GM19025 (cell line): ENCODE data around the gene ZER1.
"Not testable (repeated sequence)": the region's sequence is repeated elsewhere in the genome, so short reads cannot be mapped to it uniquely, and the experiment has no call there.

Experiments
- ATAC-seq: cut with Tn5 transposase; IDR thresholded peaks from one replicate; pipeline ENCODE4 v1.9.1; 2021; ENCODE audit warnings: mild to moderate bottlenecking, low read depth, moderate library complexity; ENCODE audit not compliant: unreplicated experiment

The ZER1 gene

DNA sequence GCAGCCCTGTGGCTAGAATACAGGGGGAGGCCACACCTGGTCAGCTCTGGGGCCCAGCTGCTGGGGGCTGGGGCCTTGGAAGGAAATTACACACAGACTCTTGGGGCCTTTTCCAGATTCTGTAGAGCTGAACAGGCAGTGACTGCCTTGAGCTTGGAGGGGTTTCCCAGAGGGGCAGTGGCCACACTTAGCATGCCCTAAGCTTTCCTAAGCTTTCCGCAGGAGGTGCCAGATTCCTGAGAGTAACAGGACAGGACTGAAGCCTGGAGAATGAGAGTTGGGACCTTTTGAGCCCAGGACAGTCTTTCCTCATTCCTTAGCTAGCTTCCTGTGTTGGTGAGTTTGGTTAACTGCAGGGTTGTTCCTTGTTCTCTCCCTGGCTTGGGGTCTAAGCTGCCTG, 16.7 kb upstream of the ZER1 start:
- ATAC-seq = no peak

GRCh38 chr9:128787659-128788058, 15.9 kb upstream of the ZER1 start:
- no peak for ATAC-seq

GRCh38 chr9:128786681-128787601, 15.2 kb upstream of the ZER1 start, which contains the start of gene TBC1D13:
Gene TBC1D13 (plus strand): TSS chr9:128787253. CDS start chr9:128787354, 101 bp downstream.
- ATAC-seq = peak; percentile 77

GRCh38 chr9:128785427-128785826, 13.7 kb upstream of the ZER1 start:
- no peak for ATAC-seq

DNA sequence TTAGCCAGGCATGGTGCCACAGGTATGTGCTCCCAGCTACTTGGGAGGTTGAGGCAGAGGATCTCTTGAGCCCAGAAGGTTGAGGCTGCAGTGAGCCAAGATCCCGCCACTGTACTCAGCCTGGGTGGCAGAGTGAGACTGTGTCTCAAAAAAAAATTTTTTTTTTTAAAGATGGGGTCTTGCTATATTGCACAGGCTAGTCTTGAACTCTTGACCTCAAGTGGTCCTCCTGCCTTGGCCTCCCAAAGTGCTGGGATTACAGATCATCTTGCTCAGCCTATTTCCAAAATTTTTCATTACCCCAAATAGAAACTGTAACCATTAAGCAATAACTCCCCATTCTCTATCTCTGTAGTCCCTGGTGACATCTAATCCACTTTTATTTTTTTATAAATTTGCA, 10.9 kb upstream of the ZER1 start:
- ATAC-seq = no peak

DNA sequence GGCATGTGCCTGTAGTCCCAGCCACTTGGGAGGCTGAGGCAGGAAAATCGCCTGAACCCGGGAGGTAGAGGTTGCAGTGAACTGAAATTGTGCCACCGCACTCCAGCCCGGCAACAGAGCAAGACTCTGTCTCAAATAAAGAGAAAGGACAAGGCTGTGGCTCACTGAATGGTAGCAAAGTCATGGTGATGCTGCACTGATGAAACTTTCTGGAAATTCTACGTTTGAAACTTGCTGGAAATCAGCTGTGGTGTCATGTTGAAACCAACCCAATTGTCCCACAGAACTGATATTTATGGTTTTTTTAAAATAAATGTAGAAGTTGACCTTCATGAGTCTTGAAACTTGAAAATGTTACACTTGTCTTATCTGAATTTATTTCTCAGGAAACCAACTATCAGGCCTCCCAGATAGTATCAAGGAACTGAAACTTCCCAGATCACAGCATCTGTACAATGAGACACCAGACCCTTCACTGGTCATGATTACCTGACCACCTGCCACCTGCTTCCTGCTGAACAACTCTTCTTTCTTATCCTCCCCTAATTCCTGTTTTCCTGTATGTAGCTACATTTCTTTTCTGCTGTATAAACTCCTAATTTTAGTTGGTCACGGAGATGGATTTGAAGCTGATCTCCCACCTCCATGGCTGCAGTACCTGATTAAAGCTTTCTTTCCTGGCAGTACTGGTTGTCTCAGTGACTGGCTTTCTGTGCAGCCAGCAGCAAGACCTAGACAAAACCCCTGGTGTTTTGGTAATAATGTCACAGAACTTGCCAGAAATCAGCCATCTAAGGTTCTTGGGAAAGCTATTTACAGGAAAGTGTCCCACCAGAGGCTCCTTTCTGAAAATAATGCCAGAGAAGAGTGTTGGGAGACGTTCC, 9.7 kb upstream of the ZER1 start:
- ATAC-seq = no peak

DNA sequence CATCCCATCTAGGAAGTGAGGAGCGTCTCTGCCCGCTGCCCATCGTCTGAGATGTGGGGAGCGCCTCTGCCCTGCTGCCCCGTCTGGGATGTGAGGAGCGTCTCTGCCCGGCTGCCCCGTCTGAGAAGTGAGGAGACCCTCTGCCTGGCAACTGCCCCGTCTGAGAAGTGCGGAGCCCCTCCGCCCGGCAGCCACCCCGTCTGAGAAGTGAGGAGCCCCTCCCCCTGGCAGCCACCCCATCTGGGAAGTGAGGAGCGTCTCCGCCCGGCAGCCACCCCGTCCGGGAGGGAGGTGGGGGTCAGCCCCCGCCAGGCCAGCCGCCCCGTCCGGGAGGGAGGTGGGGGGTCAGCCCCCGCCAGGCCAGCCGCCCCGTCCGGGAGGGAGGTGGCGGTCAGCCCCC, 8.4 kb upstream of the ZER1 start:
- not testable (repeated sequence) for ATAC-seq

- no peak for ATAC-seq
Measured at GRCh38 chr9:128774804-128775203, 3.1 kb upstream of the ZER1 start.

DNA sequence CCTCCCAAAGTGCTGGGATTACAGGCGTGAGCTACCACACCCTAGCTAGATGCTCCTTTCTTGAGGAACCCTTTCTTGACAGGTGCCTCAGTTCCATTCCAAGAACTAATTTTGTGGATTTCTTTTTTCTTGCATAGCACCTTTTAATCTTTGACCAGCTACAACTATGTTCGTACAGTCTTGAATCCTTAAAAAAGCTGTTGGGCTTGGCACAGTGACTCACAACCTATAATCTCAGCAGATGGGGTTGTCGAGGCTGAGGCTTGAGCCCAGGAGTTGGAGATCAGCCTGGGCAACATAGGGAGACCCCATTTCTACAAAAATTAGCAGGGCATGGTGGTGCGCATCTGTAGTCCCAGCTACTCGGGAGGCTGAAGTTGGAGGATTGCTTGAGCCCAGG, 1.3 kb upstream of the ZER1 start:
- no peak for ATAC-seq

GRCh38 chr9:128771094-128771721, 519 bp downstream of the ZER1 start:
- ATAC-seq = no peak

- no peak for ATAC-seq
Measured at GRCh38 chr9:128770286-128771030, 1.3 kb downstream of the ZER1 start.

- ATAC-seq = no peak
Measured at GRCh38 chr9:128768606-128769005, 3.1 kb downstream of the ZER1 start.

DNA sequence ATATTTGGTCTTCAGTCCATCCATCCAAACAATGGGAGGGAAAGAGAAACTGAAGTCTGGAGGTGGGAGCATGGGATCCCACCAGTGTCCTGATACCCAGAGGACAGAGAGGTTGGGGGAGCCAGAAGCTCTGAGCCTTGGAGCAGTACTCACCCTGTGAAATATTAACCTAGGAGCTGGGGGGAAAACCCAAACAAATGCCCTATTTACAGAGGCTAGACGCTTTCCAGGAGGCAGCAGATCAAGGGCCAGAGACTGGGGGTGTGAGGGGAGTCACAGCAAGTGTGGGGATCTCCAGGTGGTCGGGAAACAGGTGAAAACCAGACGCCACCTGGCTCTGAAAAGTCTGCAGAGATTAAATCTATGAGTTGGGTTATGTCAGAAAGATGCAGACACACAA, 6.2 kb downstream of the ZER1 start:
- no peak for ATAC-seq

DNA sequence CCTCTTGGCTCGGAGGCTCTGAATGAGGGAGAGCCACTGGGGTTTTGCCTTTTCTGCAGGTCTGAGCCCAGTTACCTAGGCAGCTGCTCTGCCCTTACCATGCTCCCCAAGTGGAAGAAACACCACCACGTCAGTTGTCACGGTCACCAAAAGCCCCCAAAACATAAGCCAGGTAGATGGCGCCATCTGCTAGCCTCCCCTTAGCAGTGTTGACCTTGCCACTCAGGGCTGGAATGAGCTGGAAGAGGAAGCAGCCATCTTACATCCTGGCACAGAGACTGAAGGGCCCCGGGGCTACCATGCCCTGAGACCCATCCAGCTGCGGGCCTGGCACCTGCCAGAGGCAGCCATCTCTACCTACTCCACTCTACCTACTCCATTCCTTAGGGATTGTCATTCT, 7.4 kb downstream of the ZER1 start:
- no peak for ATAC-seq

DNA sequence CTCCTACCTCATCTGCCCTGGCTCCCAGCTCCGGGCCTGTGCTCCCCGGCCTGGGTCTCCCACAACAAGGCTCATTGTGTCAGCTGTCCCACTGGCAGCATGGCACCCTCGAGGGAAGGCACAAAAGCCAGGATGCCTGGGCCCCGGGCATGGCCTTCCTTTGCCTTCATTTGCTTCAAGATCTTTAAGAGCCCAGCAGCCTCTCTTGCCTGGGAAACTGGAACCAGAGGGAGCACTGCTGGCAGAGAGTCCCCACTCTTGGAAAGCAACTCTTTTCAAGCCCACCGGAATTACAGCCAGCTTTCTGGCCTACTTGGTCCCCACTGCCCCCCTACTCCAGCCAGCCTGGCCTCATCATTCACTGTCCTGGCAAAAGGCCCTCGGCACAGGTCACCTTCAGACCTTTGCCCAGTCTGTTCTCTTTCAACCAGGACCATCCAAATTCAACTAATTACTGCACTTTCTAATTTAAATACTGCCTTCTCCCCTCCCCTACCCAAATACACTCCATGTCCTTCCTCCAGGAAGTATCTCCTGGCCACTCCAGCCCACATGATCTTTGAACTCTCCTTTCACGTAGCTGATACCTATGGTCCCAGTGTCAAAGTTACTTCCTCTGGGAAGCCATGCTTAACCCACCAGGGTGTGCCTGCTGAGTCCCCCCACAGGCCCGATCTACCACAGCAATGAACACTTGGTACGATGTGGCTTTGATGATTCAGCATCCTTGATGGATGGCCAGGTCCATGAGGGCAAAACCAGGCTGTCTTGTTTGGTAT, 8.9 kb downstream of the ZER1 start:
- ATAC-seq = no peak

DNA sequence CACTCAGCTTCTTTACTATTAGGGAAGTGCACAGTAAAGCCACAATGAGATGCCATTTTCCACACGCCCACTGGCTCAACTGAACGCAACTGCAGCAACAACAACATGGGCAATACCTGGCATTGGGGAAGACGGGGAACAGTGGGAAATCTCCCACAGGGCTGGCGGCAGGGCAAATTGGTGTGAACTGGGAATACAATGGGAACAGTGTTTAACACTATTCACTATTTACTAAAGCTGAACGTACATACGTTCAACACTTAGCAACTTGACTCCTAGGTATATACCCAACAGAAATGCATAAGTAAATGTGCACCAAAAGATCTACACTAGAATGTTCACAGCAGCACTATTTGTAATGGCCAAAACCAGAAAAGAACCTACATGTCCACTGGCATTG, 14.1 kb downstream of the ZER1 start:
- ATAC-seq = no peak

- ATAC-seq = no peak
Measured at GRCh38 chr9:128753627-128754026, 18.1 kb downstream of the ZER1 start.

DNA sequence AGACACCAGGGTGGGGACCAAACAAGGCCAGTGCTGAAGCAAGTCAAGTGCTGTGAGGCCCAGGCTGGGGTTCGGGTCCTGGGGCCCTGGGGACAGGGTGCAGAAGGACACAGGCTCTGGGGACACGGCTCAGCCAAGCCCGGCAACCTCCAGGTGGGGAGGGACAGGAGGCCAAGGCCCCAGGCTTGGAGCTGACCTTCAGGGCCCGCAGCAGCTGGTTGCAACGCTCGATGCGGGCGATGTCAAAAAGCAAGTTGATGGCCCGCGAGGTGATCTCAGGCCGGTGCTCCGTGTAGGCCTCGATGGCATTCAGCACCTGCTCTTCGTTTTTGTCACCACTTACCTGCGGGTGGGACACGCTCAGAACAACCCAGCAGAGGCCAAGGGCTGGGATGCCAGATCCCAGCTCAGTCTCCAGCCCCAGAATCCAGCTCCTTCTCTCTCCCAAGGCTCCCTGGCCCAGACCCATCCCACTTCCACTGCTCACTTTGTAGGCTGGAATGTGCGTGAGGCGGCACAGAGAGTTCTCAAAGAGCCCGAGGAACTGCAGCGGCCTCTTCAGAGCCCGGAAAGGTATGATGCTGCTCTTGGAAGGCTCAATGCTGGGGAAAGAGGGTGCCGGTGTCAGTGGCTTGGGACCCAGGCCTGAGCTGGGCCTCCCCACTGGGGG, 20.7 kb downstream of the ZER1 start:
- no peak for ATAC-seq

- ATAC-seq = no peak
Measured at GRCh38 chr9:128747241-128747640, 24.5 kb downstream of the ZER1 start.
